ENCODE results near the gene DHRS12.

The DHRS12 gene

DNA sequence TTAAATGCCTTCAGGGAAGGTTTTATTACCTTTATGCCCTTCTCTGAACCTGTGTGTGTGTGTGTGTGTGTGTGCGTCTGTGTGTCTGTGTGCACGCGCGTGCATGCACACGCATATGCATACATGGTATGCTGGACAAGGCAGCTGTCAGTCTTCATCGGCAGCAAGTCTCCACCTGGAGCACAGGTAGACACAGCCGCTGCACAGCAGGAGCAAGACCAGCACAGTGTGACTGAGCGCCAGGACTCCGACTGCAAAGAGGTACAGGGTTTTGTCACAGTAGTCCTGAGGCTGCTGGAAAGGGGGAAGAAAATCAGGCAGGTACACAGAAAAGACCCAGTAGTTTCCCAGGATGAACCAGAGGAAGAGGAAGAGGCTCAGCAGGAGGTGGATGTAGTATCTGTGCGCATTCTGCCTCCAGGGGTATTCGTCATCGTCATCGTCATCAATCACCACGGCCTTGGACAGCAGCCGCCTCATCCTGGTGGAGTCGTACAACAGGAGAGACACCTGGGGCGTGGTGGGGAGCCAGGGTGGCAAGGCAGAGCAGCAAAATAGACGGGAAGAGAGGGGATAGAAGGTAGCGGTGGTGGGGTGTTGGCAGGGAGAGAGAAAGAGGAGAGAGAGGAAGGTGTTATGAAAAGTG, 12.8 kb upstream of the DHRS12 start:
- TF ChIP-seq EZH2 (IDR thresholded peaks at IDR 0.05) (no peak), POLR2AphosphoS5 (IDR thresholded peaks at IDR 0.05; ENCODE audit: borderline replicate concordance, low read depth, low read length) (no peak), FOXP2 (optimal IDR thresholded peaks at IDR 0.05; ENCODE audit: control extremely low read depth, extremely low read length, insufficient read depth) (no peak)
- no peak for DNase-seq (ENCODE audit: low read depth, low spot score)
- Histone ChIP-seq H3K27ac (no peak overlapping the region), H3K9me3 (ENCODE audit: low read depth, low read length) (no peaks in the 10 kb centered on the region), H3K9ac (ENCODE audit: insufficient read length) (no peak overlapping the region), H3K36me3 (ENCODE audit: insufficient read depth, low read length) (no peaks in the 10 kb centered on the region), H3K4me3 (no peak overlapping the region)

DNA sequence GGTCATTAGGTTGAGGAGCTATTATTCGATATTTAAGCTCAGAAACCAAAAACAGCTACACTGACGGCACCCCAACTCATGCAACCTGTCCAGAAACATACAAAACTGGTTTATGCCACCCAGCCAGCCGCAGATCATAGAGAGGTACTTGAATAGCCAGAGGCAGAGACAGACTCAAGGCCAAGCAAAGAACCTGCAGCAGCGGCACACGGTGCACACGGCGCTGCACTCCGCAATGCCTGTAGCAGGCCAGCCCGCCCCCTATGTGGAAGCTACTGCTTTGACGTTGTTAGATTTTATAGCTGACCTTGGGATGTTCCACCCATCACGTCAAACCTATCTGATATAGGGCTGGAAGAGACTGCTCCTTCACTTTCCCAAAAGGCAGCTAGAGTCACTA, 11.9 kb upstream of the DHRS12 start:
- no peak overlapping the region for H3K4me3 ChIP-seq
- TF ChIP-seq POLR2AphosphoS5 (IDR thresholded peaks at IDR 0.05; ENCODE audit: borderline replicate concordance, low read depth, low read length) = no peak
- no peak for TF ChIP-seq FOXP2 (optimal IDR thresholded peaks at IDR 0.05; ENCODE audit: control extremely low read depth, extremely low read length, insufficient read depth)
- no peak for TF ChIP-seq EZH2 (IDR thresholded peaks at IDR 0.05)
- H3K27ac ChIP-seq = no peak overlapping the region
- DNase-seq (ENCODE audit: low read depth, low spot score) = no peak
- no peak overlapping the region for H3K9ac ChIP-seq (ENCODE audit: insufficient read length)
- no peaks in the 10 kb centered on the region for H3K36me3 ChIP-seq (ENCODE audit: insufficient read depth, low read length)
- H3K9me3 ChIP-seq (ENCODE audit: low read depth, low read length) = no peaks in the 10 kb centered on the region

- no peak overlapping the region for H3K27ac ChIP-seq
- no peaks in the 10 kb centered on the region for H3K9me3 ChIP-seq (ENCODE audit: low read depth, low read length)
- H3K36me3 ChIP-seq (ENCODE audit: insufficient read depth, low read length) = no peaks in the 10 kb centered on the region
- H3K9ac ChIP-seq (ENCODE audit: insufficient read length) = no peak overlapping the region
- no peak overlapping the region for H3K4me3 ChIP-seq
- TF ChIP-seq EZH2 (IDR thresholded peaks at IDR 0.05) (no peak), FOXP2 (optimal IDR thresholded peaks at IDR 0.05; ENCODE audit: control extremely low read depth, extremely low read length, insufficient read depth) (no peak), POLR2AphosphoS5 (IDR thresholded peaks at IDR 0.05; ENCODE audit: borderline replicate concordance, low read depth, low read length) (no peak)
- no peak for DNase-seq (ENCODE audit: low read depth, low spot score)
These were observed 11.1 kb upstream of the DHRS12 start for GRCh38 chr13:51814825-51815650.

GRCh38 chr13:51814071-51814470, 10.1 kb upstream of the DHRS12 start:
- no peak for TF ChIP-seq POLR2AphosphoS5 (IDR thresholded peaks at IDR 0.05; ENCODE audit: borderline replicate concordance, low read depth, low read length)
- no peak for TF ChIP-seq EZH2 (IDR thresholded peaks at IDR 0.05)
- no peak for TF ChIP-seq FOXP2 (optimal IDR thresholded peaks at IDR 0.05; ENCODE audit: control extremely low read depth, extremely low read length, insufficient read depth)
- Histone ChIP-seq H3K27ac (no peak overlapping the region), H3K36me3 (ENCODE audit: insufficient read depth, low read length) (no peaks in the 10 kb centered on the region), H3K9ac (ENCODE audit: insufficient read length) (no peak overlapping the region), H3K4me3 (no peak overlapping the region), H3K9me3 (ENCODE audit: low read depth, low read length) (no peaks in the 10 kb centered on the region)
- no peak for DNase-seq (ENCODE audit: low read depth, low spot score)

GRCh38 chr13:51811920-51812451, 8.0 kb upstream of the DHRS12 start:
- Histone ChIP-seq H3K9ac (ENCODE audit: insufficient read length) (no peak overlapping the region), H3K27ac (no peak overlapping the region), H3K36me3 (ENCODE audit: insufficient read depth, low read length) (no peaks in the 10 kb centered on the region), H3K9me3 (ENCODE audit: low read depth, low read length) (no peaks in the 10 kb centered on the region), H3K4me3 (no peak overlapping the region)
- TF ChIP-seq POLR2AphosphoS5 (IDR thresholded peaks at IDR 0.05; ENCODE audit: borderline replicate concordance, low read depth, low read length) (no peak), FOXP2 (optimal IDR thresholded peaks at IDR 0.05; ENCODE audit: control extremely low read depth, extremely low read length, insufficient read depth) (no peak), EZH2 (IDR thresholded peaks at IDR 0.05) (no peak)
- DNase-seq (ENCODE audit: low read depth, low spot score) = no peak

DNA sequence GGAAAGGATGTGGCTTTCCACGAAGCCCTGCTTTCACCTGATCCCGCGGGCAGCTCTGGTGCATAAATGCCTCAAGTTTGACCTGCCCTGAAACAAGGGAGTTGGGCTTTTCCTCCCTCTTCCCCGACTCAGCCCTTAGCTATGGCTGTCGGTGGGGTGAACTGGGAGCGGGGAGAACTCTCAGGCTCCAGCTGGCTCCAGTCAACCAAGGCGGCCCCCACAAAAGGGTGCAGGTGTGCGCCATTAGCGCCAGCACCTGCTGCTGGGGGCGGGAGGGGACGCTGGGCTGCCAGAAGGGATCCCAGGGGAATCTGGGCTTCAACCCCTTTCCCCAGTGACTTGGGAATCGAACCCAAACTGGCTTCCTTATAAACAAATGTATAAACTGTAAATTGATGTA, 7.1 kb upstream of the DHRS12 start:
- Histone ChIP-seq H3K9ac (ENCODE audit: insufficient read length) (no peak overlapping the region), H3K36me3 (ENCODE audit: insufficient read depth, low read length) (no peaks in the 10 kb centered on the region), H3K27ac (no peak overlapping the region), H3K9me3 (ENCODE audit: low read depth, low read length) (no peaks in the 10 kb centered on the region), H3K4me3 (no peak overlapping the region)
- no peak for DNase-seq (ENCODE audit: low read depth, low spot score)
- TF ChIP-seq POLR2AphosphoS5 (IDR thresholded peaks at IDR 0.05; ENCODE audit: borderline replicate concordance, low read depth, low read length) (no peak), EZH2 (IDR thresholded peaks at IDR 0.05) (no peak), FOXP2 (optimal IDR thresholded peaks at IDR 0.05; ENCODE audit: control extremely low read depth, extremely low read length, insufficient read depth) (no peak)

DNA sequence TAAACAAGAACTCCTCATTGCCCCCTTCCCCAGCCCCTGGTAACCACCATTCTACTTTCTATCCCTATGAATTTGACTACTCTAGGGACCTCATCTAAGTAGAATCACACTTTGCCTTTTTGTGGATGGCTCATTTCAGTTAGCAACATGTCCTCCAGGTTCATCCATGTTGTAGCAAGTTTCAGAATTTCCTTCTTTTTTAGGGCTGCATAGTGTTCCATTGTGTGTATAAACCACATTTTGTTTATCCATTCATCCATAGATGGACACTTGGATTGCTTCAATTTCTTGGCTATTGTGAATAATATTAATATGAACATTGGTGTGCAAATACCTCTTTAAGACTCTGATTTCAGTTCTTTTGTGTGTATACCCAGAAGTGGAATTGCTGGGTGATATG, 4.8 kb upstream of the DHRS12 start:
- no peak for TF ChIP-seq EZH2 (IDR thresholded peaks at IDR 0.05)
- no peak for TF ChIP-seq POLR2AphosphoS5 (IDR thresholded peaks at IDR 0.05; ENCODE audit: borderline replicate concordance, low read depth, low read length)
- no peak for TF ChIP-seq FOXP2 (optimal IDR thresholded peaks at IDR 0.05; ENCODE audit: control extremely low read depth, extremely low read length, insufficient read depth)
- Histone ChIP-seq H3K4me3 (no peak overlapping the region), H3K36me3 (ENCODE audit: insufficient read depth, low read length) (no peaks in the 10 kb centered on the region), H3K9me3 (ENCODE audit: low read depth, low read length) (no peaks in the 10 kb centered on the region), H3K27ac (no peak overlapping the region), H3K9ac (ENCODE audit: insufficient read length) (no peak overlapping the region)
- no peak for DNase-seq (ENCODE audit: low read depth, low spot score)

- Histone ChIP-seq H3K9ac (ENCODE audit: insufficient read length) (no peak overlapping the region), H3K4me3 (no peak overlapping the region), H3K9me3 (ENCODE audit: low read depth, low read length) (no peaks in the 10 kb centered on the region), H3K36me3 (ENCODE audit: insufficient read depth, low read length) (no peaks in the 10 kb centered on the region), H3K27ac (no peak overlapping the region)
- TF ChIP-seq FOXP2 (optimal IDR thresholded peaks at IDR 0.05; ENCODE audit: control extremely low read depth, extremely low read length, insufficient read depth) (no peak), POLR2AphosphoS5 (IDR thresholded peaks at IDR 0.05; ENCODE audit: borderline replicate concordance, low read depth, low read length) (no peak), EZH2 (IDR thresholded peaks at IDR 0.05) (no peak)
- no peak for DNase-seq (ENCODE audit: low read depth, low spot score)
These were observed 3.1 kb upstream of the DHRS12 start for GRCh38 chr13:51807041-51807440.

Measured in SK-N-MC (cell line).